ENCODE results near the gene MAGEA11.

- no peak for TF ChIP-seq CTCF (conservative IDR thresholded peaks at IDR 0.05)
- TF ChIP-seq EZH2 (IDR thresholded peaks at IDR 0.05; ENCODE audit: low read depth) = no peak
Observed at GRCh38 chrX:149681182-149681581, 30.7 kb upstream of the MAGEA11 start.
